ENCODE results near the gene SEPTIN1.

Gene SEPTIN1

DNA sequence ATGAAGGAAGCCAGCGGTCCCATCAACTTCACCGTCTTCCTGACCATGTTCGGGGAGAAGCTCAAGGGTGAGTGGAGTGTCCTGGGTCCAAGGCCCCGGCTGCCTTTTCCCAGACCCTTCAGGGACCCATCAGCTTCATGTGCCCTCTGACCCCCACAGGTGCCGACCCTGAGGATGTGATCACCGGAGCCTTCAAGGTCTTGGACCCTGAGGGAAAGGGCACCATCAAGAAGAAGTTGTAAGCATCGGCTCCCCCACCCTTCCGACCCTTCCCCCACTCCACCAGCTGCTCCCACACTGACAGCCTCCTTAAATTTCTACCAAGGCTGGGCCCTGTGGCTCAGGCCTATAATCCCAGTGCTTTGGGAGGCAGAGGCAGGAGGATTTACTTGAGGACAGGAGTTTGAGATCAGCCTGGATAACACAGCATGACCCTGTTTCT lies 5.9 kb downstream of the SEPTIN1 start:
- no peak for DNase-seq

DNA sequence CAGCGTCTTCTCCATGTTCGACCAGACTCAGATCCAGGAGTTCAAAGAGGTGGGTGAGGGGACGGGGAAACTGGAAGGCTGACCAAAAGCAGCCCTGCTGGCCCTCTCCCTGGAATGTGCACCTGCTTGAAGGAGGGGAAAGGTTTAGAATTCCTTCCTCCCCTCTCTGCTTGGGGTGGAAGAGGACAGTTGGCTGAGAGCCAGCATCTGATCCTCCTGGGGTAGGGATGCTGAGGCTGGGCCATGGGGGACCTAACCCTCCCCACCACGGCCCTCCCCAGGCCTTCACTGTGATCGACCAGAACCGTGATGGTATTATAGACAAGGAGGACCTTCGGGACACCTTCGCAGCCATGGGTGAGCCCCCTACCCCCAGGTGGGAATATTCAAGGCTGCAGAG lies 6.5 kb downstream of the SEPTIN1 start:
- no peak for DNase-seq

DNA sequence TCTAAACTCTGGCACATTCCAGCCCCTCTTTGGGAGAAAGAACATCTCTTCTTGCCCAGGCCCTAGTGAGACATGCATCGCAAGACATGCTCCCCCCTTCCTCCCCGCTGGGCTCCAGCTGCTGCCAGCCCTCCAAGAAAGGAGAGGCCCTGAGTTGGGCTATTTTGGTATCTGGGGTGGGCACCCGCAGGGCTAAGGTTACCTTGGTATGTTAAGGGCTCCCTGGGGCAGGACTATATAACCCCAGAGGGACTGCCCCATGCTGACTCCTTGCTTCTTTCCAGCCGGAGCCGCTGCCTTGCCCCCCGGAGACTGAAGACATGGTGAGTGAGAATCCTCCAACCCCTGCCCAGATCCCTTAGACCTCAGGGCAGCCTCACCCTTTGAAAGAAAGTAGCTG lies 7.8 kb downstream of the SEPTIN1 start, which contains the start of gene MYL11:
Gene MYL11, plus strand, starts transcription at position 265 of the 400 bp plus-strand sequence. Its CDS starts 56 bp downstream, at position 321.
- DNase-seq, result no peak

DNA sequence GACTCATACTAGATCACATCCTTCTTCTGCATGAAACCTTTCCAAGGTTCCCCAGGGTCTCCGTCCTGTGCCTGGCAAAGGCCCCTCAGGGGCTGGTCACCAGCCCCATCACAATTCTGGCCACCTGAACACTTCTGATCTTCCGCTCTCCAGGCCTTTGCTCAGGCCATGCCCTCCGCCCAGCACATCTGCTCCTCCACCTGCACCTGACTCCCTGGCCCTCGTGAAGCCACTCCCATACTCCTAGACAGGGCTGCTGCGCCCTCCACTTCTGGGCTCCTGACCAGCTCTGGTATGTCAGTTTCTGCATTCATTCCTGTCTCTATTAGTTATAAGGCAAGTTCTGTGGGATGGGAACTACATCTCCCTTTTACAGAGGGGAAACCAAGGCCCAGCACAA lies 9.6 kb downstream of the SEPTIN1 start:
- DNase-seq, result no peak

DNA sequence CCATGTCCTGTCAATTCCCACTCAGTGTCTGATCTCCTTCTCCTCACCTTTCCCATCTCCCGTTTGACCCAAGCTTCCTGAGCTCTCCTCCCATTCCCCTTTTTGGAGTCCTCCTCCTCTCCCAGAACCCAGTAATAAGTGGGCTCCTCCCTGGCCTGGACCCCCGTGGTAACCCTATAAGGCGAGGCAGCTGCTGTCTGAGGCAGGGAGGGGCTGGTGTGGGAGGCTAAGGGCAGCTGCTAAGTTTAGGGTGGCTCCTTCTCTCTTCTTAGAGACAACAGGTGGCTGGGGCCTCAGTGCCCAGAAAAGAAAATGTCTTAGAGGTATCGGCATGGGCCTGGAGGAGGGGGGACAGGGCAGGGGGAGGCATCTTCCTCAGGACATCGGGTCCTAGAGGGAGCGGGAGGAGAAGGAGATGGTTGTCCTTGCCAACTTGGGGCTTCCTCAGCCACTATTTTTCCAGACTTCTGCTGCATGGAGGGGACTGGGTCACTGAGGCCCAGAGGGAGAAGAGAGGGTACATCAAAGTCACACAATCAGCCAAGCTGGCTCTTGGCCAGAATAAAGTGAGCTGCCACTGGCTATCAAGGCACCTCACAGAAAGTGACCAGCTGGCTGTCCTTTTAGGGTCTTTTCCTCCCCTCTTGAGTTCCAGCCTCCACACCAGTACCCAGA lies 10.2 kb downstream of the SEPTIN1 start:
- no peak for DNase-seq

DNA sequence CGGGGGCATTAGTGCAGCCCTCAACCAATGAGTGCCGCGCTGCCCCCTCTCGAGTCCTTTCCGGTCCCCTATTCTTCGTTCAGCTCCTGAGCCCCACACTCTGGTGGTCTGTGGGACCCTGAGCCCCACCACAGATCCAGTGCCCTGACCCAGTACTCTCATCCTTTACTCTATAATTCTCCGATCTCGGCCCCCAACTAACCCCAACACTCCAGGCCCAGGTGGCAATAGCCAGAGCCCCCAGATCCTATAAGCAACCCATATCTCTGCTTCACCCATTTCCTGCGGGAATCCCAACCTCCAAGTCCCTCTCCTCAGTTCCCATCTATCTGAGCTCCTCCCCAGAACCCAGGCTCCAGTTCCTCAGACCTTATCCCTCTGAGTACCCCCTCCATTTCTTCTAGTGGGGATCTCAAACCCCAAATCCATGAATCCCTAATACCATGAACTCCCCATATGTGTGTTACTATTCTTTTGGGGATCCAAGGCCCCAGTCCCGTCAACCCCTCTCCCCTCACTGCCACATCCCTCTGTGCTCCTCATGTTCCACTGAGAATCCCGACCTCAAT lies 11.0 kb downstream of the SEPTIN1 start:
- no peak for DNase-seq

DNA sequence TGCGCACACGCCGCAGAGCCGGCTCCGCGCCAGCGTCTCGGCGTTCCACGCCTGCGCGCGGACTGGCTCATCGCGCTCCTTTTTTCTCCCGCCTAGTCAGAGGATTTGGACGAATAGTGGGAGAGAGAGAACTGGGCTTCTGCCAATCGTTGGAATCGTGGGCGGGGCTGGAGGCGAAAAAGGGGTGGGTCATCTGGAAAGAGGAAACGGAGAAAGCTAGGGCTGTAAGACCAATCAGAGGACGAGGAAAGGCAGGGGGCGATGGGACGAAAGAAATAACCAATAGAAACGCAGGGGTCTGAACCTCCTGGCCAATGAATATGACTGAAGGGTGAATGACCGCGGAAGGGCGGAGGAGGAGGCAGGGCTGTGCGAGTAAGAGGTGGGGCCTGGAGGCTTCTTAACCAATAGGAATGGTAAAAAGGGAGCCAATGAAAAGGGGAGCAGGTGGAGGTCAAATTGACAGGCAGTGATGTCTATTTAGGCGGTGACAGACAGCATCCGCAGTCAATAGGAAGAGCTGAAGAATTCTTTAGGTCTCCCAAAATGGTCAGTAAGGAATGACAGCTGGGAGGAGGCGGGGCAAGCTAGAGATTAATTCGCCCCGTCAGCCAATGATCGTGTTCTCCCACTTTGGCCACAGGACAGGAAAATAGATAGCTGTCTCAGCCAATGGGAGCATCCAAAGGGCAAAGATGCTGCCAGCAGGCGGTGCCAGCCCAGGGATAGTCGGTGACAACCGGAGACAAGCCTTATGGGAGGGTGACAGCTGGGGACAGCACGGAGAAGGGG lies 11.7 kb downstream of the SEPTIN1 start, which contains the start of gene TBC1D10B:
Gene TBC1D10B, minus strand, starts transcription at position 39 of the 792 bp plus-strand sequence. CDS start 311 bp downstream, outside the sequence.
- peak; percentile 99 for DNase-seq

DNA sequence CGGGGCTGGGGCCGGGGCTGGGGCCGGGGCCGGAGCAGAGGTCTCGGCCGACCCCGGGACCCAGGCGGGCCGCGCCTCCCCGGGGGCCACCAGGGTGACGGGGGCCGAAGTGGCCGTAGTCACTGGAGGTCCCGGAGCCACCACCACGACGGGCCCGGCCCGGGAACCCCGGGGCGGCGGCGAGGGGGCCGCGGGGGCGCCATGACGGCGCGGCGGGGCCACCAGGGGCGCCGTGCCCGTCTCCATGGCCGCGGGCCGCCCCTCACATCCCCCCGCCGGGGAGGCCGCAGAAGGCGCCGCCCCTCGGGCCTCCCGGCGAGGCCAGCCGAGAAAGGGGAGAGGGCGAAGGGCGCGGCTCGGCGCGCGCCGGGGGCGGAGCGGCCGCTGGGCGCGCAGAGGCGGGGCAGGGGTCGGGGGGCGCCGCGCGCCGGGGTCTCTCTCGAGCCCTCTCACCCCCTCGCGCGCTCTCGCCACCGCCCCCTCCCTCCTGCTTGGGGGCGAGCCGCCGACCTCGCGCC lies 12.4 kb downstream of the SEPTIN1 start:
- no peak for DNase-seq

DNA sequence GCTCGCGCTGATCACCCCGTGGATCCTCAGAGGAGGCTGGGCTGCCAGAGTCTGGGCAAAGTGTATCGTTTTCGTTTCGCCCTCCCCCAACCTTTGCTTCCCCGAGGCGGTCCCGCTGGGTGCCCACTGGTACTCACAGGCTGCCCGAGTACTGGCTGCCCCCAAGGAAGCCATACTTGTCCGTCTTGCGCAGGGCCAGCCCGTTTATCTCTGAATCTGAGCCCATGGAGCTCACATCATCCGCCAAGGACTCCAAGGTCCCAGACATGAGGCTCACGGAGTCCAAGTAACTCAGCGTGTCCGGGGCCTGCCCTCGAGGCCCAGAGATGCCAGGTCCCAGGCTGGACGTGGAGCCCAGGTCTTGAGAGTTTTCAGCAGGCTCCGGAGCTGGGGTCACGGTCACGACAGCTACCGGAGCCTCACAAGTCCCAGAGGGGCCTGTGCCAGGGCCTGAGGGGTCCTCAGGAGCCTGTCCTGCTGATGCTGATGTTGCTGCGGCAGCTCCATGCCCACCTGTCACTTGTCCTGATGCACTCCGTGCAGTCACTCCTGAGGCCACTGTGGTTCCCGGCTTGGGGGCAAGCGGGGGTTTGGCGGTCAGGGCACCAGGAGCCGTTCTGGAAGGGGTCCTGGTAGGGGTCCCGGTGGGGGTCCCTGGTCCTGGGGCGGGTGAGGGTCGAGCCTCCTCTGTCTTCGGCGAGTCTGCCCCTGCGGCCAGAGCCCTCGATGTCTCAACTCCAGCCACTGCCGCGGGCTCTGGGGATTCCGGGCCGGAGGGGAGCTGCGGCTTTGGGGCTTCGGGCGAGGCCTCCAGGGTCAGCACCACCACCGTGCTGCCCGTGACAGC lies 13.0 kb downstream of the SEPTIN1 start:
- peak; percentile 36 for DNase-seq

DNA sequence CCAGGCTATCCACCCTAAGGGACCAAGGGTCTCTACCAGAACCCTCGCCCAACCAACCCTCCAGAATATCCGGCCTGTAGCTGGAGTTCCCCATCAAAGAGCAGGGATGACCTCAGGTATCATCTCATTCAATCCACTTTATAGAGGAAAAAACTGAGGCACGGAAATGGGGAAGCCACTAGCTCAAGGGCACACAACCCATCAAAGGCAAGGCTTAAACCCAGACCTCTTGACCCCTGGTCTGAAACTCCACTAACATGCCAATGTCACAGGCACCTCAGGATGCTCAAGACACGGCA lies 13.6 kb downstream of the SEPTIN1 start:
- no peak for DNase-seq

DNA sequence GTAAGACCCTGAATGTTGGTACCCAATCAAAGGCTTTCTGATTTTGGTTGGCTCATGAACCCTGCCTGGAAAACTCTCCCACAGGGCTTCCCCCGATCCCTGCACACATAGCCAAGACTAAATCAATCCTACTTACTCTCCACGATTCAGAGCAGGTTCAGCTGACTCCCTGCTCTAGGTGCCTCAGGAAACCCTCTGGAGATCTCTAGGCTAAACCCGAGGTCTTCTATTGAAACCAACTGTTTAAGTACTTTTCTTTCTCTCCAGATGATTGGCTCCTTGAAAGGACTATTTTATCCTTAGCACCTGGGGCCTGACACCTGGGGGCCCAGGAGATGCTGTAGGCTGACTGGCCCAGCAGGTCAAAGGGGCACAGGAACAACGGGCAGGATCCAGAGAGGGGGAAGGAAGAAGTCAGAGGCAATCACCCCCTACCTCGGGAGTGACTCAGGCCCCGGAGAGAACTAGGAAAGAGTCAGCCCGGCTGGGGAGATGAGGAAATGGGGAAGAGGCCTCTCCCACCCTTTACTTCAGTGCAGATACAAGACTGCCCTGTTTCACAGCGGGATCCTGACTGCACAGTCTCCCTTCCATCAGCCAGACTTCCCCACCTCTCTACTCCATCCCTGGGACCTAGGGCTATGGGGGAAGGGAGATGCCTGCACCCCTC lies 14.1 kb downstream of the SEPTIN1 start:
- DNase-seq, result no peak

DNA sequence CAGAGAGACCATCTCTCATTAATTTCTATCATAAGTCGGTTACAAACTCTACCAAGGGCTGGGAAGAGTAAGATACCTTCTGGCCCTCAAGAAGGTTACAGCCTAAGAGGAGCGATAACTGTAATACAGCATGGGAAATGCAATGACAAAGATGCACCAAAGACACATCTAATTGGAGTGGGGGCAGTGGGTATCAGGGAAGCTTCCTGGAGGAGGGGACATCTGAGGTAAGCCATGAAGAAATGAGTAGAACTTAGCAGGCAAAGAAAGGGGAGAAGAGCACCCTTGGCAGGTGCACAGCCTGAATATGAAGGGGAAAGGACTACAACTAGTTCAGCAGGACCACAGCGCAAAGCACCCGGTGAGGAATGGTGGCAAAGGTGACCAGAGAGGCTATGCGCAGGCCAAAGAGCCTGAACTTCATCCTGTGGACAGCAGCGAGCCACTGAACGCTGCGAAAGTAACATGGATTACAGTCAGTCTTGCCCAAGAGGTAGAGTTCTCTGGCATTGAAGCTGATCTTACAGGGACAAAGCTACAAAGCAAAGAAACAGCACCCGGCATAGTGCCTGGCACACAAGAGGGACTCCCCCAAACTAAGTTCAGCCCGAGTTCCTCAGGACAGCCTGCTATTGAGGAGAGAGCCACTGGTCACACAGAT lies 14.9 kb downstream of the SEPTIN1 start:
- no peak for DNase-seq

DNA sequence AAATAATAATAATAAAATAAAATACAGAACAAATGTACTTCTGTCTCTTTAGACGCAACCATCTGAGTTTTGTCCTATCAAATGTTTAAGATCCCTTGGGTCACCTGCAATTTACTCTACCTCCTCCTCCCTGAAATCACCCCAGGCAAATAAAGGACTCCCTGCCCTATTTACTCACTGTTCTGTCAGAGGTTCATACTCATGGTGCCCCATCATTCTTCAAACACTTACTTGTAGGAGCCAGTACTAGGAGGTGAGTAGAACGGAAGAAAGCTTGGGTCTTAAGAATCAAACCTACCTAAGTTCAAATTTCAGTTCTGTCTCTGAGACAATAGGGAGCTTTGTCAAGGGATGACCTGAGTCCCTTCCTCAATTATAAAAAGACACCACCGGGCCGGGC lies 15.8 kb downstream of the SEPTIN1 start:
- DNase-seq, result no peak

DNA sequence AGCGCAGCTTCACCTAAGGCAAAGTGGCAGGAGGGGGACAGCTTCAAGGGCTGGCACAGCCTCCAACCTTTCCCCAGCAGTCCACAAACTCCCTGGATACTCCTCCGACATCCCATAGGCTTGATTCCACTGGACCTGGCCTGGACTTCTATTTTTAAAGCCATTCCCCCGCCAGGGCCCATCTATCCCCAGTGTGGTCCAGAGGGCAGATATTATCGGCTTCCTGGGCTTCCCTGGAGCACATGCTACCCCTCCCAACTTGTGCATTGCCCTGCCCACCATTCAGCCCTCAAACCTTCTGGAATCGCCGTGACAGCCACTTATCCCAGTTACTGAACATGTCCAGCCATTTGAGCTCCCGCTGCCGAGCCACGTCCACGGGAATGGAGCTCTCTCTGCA lies 17.2 kb downstream of the SEPTIN1 start:
- no peak for DNase-seq

DNA sequence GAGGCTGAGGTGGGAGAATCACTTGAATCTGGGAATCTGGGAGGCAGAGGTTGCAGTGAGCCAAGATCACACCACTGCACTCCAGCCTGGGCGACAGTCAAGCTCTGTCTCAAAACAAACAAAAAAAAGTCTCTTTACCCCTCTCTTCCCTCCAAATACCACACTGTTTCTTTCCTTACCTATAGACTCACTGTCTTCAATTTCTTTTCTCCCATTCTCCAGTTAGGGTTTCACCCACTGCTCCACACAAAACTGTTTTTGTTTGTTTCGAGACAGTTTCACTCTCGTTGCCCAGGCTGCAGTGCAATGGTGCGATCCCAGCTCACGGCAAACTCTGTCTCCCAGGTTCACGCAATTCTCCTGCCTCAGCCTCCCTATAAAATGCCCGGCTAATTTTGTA lies 21.2 kb downstream of the SEPTIN1 start:
- DNase-seq, result no peak

DNA sequence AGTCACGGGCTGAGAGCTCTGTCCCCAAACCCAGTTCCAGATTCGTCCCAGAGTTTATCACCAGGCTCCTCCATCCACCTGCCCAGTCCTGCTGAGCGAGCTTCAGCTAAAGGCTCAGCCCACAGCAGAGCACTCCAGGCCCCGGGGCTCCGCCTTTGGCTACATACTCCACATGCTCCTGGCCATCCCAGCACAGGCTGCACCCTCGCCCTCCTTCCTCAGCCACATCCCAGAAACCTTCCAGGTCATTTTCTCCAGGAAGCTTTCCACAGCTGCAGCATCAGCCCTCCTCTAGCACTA lies 22.5 kb downstream of the SEPTIN1 start:
- DNase-seq, result no peak

DNA sequence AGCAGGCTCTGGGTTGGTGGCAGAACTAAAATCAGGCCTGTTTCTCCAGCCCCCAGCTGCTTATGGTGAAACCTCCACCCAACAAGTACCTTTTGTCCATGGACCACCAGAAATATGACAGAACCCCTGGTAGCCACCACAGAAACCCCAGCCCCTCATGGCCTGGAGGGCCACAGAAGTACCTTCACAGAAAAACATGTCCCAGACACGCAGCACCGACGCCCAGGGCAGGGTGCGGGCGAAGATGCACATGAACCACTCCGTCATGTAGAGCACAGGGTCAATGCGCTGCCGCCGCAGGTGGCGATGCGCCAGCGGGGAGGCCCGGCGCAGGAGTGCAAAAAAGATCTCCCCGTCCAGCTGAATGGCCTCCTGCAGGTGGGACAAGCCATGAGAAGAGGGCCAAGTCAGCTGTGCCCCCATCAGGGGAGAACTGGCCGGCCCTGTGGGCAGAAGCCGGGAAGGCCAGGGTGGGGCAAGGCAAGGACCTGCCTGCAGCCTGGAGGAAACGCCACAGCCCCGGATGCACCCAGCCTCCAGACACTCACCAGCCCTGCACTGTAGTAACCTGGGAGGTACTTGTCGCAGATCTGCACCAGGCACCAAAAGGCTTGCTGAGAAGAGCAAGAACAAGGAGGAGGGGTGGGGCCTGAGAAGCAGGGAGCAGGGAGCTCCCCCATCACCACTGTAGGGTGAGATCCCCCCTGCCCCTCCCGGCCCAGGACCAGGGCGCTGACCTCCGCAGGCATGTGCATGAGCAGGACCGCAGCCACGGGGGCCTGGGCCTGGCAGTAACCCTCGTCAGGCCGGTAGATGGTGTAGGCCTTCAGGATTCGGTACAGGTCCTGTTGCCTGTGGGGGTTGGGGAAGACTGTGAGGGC lies 23.1 kb downstream of the SEPTIN1 start:
- DNase-seq, result no peak

DNA sequence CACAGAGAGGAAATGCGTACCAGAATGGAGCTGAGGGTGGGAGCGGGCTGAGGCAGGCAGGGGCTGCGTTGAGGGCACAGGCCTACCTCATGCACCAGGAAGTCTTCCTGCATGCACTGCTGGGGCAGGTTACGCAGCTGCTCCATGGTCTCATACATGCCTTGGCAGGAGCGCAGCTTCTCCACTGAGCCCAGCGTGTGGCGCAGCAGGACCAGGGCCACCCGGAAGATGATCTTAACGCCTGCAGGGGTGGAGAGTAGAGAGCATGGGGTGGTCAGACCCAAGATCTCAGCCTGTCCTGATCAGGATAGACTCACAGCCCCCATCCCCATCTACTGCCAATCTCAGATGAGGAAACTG lies 23.8 kb downstream of the SEPTIN1 start:
- DNase-seq, result no peak

DNA sequence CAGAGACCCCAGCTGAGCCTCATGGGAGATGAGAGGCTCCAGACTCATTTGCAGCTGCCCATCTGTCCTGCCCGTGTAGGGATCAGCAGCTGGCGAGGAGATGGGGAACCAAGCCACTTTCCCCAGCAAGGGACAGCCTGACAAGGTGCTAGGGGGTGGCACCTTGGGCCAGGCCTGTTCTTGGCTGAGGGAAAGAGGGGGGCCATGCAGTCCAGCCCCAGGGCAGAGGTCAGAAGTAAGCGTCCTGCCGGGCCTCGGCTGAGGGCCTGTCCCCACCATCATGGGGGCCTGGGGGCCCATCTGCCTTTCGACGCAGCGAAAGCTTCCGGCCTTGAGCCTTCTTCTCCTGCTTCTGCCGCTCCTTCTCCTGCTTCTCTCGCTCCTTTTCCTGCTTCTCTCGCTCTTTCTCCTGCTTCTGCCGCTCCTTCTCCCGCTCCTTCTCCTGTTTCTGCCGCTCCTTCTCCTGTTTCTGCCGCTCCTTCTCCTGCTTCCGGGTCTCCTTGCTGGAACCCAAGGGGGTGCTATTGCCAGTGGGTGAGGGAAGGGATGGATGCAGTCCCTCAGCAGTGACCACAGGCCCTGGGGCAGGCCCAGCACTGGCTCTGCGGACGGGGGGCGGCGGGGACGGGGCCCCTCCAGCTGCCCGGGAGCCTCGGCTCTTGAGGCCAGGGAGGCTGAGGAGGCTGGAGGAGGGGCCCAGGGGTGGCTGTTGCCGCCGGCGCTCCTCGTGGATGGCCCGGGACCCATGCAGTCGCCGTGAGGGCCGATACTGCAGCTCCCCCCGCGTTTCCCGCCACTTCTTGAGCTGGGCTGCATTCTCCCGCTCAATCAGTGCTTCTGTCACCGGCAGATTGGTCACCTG lies 24.4 kb downstream of the SEPTIN1 start:
- no peak for DNase-seq

DNA sequence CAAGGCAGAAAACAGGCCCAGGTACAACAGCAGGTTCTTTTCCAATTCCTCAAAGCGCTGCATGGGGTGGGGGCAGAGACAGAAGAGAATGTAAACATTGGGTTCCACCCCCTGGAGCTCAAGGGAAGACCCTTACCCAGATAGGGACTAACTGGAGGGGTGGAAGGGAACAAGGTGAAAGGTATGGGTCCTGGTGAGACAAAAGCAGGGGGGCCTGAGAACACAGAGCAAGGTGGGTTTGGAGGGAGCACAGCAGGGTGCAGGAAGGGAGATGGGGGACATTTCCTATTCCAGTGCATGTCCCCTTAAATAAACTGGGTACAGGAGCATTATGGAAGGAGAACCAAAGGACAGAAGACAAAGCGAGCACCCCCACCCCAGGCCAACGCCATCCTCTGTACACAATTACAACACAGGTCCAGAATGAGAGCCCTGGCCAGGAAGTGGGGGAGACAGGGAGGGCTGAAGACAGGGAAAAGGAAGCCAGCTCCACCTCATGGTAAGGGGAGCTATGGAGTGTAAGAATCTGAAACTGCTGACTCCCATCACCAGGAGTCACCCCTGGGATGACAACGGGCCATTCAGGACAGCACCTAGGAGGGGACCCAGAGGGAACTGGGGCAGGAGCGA lies 25.2 kb downstream of the SEPTIN1 start:
- no peak for DNase-seq
